Testis (tissue), 2 donors: Measurements from ENCODE around the gene LSM3.

Source experiments
- POLR2A ChIP-seq: fragments of 450-650 bp; IDR thresholded peaks from one replicate; pipeline ENCODE4 v1.6.1; 2017; ENCODE audit warnings: antibody characterized with exemption, mild to moderate bottlenecking, moderate library complexity
- TF ChIP-seq, protein P1 (sequence below), 3 experiments: fragments of 450-650 bp in 2 of 3; fragments of 200-600 bp in 1 of 3; sonication (generic) in 1 of 3; IDR thresholded peaks; one replicate each; pipeline ENCODE4 v1.5.1; 2016 to 2019; ENCODE audit warnings: antibody characterized with exemption in 3 of 3, mild to moderate bottlenecking in 2 of 3, moderate library complexity in 1 of 3

DNA sequence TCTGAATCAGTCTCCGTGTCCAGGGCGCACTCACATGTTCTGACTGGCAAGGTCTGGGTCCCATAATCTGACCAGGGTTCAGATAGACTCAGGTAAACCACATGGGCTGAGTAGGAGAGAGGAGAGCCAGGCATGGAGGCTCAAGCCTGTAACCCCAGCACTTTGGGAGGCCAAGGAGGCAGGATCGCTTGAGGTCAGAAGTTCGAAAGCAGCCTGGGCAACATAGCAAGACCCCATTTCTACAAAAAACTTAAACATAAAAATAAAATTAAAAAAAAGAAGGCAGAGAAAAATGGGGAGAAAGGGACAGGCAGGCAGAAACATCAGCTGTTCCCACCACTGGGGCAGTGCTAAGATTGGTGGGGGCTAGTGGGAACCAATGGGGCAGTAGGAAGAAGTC lies 48.4 kb upstream of the LSM3 start:
- TF ChIP-seq POLR2A: no peak
- TF ChIP-seq, protein P1, sequence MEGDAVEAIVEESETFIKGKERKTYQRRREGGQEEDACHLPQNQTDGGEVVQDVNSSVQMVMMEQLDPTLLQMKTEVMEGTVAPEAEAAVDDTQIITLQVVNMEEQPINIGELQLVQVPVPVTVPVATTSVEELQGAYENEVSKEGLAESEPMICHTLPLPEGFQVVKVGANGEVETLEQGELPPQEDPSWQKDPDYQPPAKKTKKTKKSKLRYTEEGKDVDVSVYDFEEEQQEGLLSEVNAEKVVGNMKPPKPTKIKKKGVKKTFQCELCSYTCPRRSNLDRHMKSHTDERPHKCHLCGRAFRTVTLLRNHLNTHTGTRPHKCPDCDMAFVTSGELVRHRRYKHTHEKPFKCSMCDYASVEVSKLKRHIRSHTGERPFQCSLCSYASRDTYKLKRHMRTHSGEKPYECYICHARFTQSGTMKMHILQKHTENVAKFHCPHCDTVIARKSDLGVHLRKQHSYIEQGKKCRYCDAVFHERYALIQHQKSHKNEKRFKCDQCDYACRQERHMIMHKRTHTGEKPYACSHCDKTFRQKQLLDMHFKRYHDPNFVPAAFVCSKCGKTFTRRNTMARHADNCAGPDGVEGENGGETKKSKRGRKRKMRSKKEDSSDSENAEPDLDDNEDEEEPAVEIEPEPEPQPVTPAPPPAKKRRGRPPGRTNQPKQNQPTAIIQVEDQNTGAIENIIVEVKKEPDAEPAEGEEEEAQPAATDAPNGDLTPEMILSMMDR (IDR thresholded peaks at IDR 0.05): no peak
